ENCODE results near the gene PTX4. TPM values are rescaled to one million over a fixed set of nuclear protein-coding genes. Genes with fewer than 3 reads are reported as not detected.
"Not testable (repeated sequence)": the region's sequence is repeated elsewhere in the genome, so short reads cannot be mapped to it uniquely, and the experiment has no call there.

The PTX4 gene
- total and polyA plus RNA-seq, 3 experiments from 2014 or later: not detected

DNA sequence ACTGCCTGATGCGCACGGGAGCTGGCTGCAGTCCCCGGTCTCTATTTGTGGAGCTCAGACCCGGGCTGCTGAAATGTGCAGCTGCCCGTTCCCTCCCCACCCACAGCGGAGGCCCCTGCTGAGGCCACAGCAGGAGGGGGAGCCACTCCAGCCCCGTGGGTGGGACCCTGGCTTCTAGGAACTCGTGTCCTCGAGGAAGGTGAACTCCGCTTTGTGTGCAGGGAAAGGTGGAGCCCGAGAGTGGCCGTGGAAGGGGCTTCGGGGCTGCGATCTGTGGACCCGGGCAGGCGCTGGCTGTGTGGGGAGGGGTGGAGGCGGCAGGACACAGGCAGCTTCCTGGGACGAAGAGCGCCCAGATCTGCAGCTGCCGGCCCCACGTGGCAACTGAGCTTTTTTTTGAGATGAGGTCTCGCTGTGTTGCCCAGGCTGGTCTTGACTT, 47.3 kb downstream of the PTX4 start:
- POLR2A ChIA-PET: no interaction called here
- Mint-ChIP-seq H3K4me1 (no peaks in the 10 kb centered on the region), H3K27ac (no peak overlapping the region), H3K9me3 (no peaks in the 10 kb centered on the region), H3K4me3 (no peak overlapping the region), H3K27me3 (no peaks in the 10 kb centered on the region), H3K36me3 (peaks cover 0 to 4% (median 0%) of the 10 kb centered on the region in 3 donors)
- H3K27me3 ChIP-seq (ENCODE audit: insufficient read depth, low read length, poor library complexity, severe bottlenecking): no peaks in the 10 kb centered on the region
- H3K4me3 ChIP-seq (ENCODE audit: low read length): no peak overlapping the region
- CTCF ChIA-PET: no interaction called here
- no peak overlapping the region for H3K27ac ChIP-seq (ENCODE audit: low read depth, low read length)
- no peaks in the 10 kb centered on the region for H3K4me1 ChIP-seq (ENCODE audit: insufficient read depth, low read length)
- H3K9me3 ChIP-seq (ENCODE audit: low read length): no peaks in the 10 kb centered on the region
- no peak for DNase-seq
- H3K36me3 ChIP-seq (ENCODE audit: insufficient read depth, low read length): no peaks in the 10 kb centered on the region

GRCh38 chr16:1439699-1440074, 49.1 kb downstream of the PTX4 start:
- POLR2A ChIA-PET: interaction anchor here (0.7 kb wide), 1 partner anchor 13 kb away, joined by 5 read pairs; no protein-coding TSS in a partner anchor
- H3K27me3 ChIP-seq (ENCODE audit: insufficient read depth, low read length, poor library complexity, severe bottlenecking); H3K4me3 ChIP-seq (ENCODE audit: low read length); H3K9me3 ChIP-seq (ENCODE audit: low read length); CTCF ChIA-PET; H3K9me3 Mint-ChIP-seq; H3K36me3 ChIP-seq (ENCODE audit: insufficient read depth, low read length); H3K4me3 Mint-ChIP-seq; H3K36me3 Mint-ChIP-seq; H3K4me1 ChIP-seq (ENCODE audit: insufficient read depth, low read length); H3K4me1 Mint-ChIP-seq; H3K27me3 Mint-ChIP-seq; DNase-seq; H3K27ac ChIP-seq (ENCODE audit: low read depth, low read length): not testable (repeated sequence)
- H3K27ac Mint-ChIP-seq: peak overlapping the region in 1 of 8 donors; percentile 26

DNA sequence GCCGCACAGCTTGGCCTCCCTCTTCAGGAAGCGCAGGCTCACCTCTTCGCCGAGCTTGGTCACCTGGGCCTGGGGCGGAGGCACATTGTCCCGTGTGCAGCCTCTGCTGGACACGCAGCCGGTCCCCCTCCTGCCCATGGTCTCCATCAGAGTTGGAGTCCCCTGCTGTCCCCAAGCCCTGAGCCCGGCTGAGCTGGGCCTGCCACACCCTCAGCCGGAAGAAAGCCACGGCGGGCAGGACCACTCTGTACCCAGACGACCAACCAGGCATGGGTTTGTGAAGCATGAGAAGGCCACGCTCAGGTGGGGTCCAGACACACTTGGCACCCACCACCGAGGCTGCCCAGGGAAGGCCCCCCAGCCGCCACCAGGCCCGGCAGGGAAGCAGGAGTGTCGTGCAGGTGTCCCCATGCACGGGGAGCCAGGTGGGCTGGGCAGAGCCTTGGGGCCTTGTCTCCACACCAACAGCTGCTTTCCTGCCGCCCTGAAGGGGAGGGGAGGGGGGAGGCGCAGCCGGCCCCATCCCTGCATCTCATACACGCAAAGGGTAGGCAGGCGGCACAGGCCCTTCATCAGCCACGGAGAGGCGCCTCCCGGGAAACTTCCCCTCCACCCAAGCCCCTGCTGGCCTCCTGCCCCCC, 49.6 kb downstream of the PTX4 start:
- DNase-seq: no peak
- H3K27me3 Mint-ChIP-seq: no peaks in the 10 kb centered on the region
- H3K27me3 ChIP-seq (ENCODE audit: insufficient read depth, low read length, poor library complexity, severe bottlenecking): no peaks in the 10 kb centered on the region
- ChIA-PET POLR2A (no interaction called here), CTCF (no interaction called here)
- H3K36me3 ChIP-seq (ENCODE audit: insufficient read depth, low read length): no peaks in the 10 kb centered on the region
- H3K27ac ChIP-seq (ENCODE audit: low read depth, low read length): no peak overlapping the region
- no peaks in the 10 kb centered on the region for H3K9me3 ChIP-seq (ENCODE audit: low read length)
- no peak overlapping the region for H3K27ac Mint-ChIP-seq
- H3K4me1 ChIP-seq (ENCODE audit: insufficient read depth, low read length): no peaks in the 10 kb centered on the region
- H3K9me3 Mint-ChIP-seq: no peaks in the 10 kb centered on the region
- no peaks in the 10 kb centered on the region for H3K4me1 Mint-ChIP-seq
- H3K36me3 Mint-ChIP-seq: no peaks in the 10 kb centered on the region
- H3K4me3 ChIP-seq (ENCODE audit: low read length): no peak overlapping the region
- no peak overlapping the region for H3K4me3 Mint-ChIP-seq

GRCh38 chr16:1438229-1439057, 50.3 kb downstream of the PTX4 start:
- Histone ChIP-seq H3K27me3 (ENCODE audit: insufficient read depth, low read length, poor library complexity, severe bottlenecking) (no peaks in the 10 kb centered on the region), H3K9me3 (ENCODE audit: low read length) (no peaks in the 10 kb centered on the region), H3K36me3 (ENCODE audit: insufficient read depth, low read length) (no peaks in the 10 kb centered on the region), H3K27ac (ENCODE audit: low read depth, low read length) (no peak overlapping the region), H3K4me1 (ENCODE audit: insufficient read depth, low read length) (no peaks in the 10 kb centered on the region), H3K4me3 (ENCODE audit: low read length) (no peak overlapping the region)
- H3K27ac Mint-ChIP-seq: no peak overlapping the region
- H3K9me3 Mint-ChIP-seq: no peaks in the 10 kb centered on the region
- H3K27me3 Mint-ChIP-seq: no peaks in the 10 kb centered on the region
- no peak for DNase-seq
- no peaks in the 10 kb centered on the region for H3K36me3 Mint-ChIP-seq
- ChIA-PET POLR2A (interaction anchor here (0.6 kb wide), 1 partner anchor 24 kb away, joined by 3 read pairs; no protein-coding TSS in a partner anchor), CTCF (no interaction called here)
- H3K4me1 Mint-ChIP-seq: no peaks in the 10 kb centered on the region
- no peak overlapping the region for H3K4me3 Mint-ChIP-seq

DNA sequence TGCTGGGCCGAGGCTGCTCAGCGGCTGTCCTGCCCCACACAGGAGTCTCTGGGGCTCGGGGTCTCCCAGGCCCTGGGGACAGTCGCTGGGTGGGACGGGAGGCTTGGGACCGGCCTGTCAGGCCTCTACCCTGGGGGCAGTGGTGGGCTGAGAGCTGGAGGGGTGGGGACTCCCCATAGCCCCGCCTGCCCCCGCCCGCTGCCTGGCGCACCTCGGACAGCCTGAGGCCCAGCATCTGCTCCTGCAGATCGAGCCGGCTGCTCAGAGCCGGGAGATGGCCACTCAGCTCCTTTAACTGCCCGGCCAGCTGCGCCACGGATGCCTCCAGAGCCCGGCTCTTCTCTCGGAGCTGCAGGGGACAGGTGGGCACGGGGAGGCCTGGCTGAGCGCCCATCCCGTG, 51.1 kb downstream of the PTX4 start:
- Mint-ChIP-seq H3K27ac (no peak overlapping the region), H3K4me3 (no peak overlapping the region), H3K27me3 (no peaks in the 10 kb centered on the region), H3K9me3 (no peaks in the 10 kb centered on the region), H3K4me1 (no peaks in the 10 kb centered on the region), H3K36me3 (no peaks in the 10 kb centered on the region)
- no peaks in the 10 kb centered on the region for H3K27me3 ChIP-seq (ENCODE audit: insufficient read depth, low read length, poor library complexity, severe bottlenecking)
- H3K4me3 ChIP-seq (ENCODE audit: low read length): no peak overlapping the region
- ChIA-PET CTCF (no interaction called here), POLR2A (no interaction called here)
- no peak for DNase-seq
- no peaks in the 10 kb centered on the region for H3K4me1 ChIP-seq (ENCODE audit: insufficient read depth, low read length)
- H3K9me3 ChIP-seq (ENCODE audit: low read length): no peaks in the 10 kb centered on the region
- no peaks in the 10 kb centered on the region for H3K36me3 ChIP-seq (ENCODE audit: insufficient read depth, low read length)
- no peak overlapping the region for H3K27ac ChIP-seq (ENCODE audit: low read depth, low read length)

- no peaks in the 10 kb centered on the region for H3K36me3 ChIP-seq (ENCODE audit: insufficient read depth, low read length)
- Mint-ChIP-seq H3K27ac (no peak overlapping the region), H3K36me3 (no peaks in the 10 kb centered on the region), H3K4me3 (no peak overlapping the region), H3K27me3 (no peaks in the 10 kb centered on the region), H3K9me3 (no peaks in the 10 kb centered on the region), H3K4me1 (peaks cover 0 to 5% (median 0%) of the 10 kb centered on the region in 3 donors)
- H3K9me3 ChIP-seq (ENCODE audit: low read length): no peaks in the 10 kb centered on the region
- no peak overlapping the region for H3K27ac ChIP-seq (ENCODE audit: low read depth, low read length)
- H3K4me3 ChIP-seq (ENCODE audit: low read length): no peak overlapping the region
- DNase-seq: no peak
- H3K4me1 ChIP-seq (ENCODE audit: insufficient read depth, low read length): no peaks in the 10 kb centered on the region
- ChIA-PET CTCF (no interaction called here), POLR2A (no interaction called here)
- no peaks in the 10 kb centered on the region for H3K27me3 ChIP-seq (ENCODE audit: insufficient read depth, low read length, poor library complexity, severe bottlenecking)
Measured at GRCh38 chr16:1436731-1437355, 51.9 kb downstream of the PTX4 start.

- POLR2A ChIA-PET: no interaction called here
- Histone ChIP-seq H3K27ac (ENCODE audit: low read depth, low read length) (no peak overlapping the region), H3K36me3 (ENCODE audit: insufficient read depth, low read length) (no peaks in the 10 kb centered on the region), H3K4me3 (ENCODE audit: low read length) (no peak overlapping the region), H3K4me1 (ENCODE audit: insufficient read depth, low read length) (no peaks in the 10 kb centered on the region), H3K27me3 (ENCODE audit: insufficient read depth, low read length, poor library complexity, severe bottlenecking) (no peaks in the 10 kb centered on the region), H3K9me3 (ENCODE audit: low read length) (no peaks in the 10 kb centered on the region)
- Mint-ChIP-seq H3K27ac (peak overlapping the region in 1 of 8 donors; percentile 78), H3K4me1 (peaks cover 0 to 5% (median 0%) of the 10 kb centered on the region in 3 donors), H3K27me3 (no peaks in the 10 kb centered on the region), H3K4me3 (no peak overlapping the region), H3K9me3 (no peaks in the 10 kb centered on the region), H3K36me3 (no peaks in the 10 kb centered on the region)
- CTCF ChIA-PET: interaction anchor here (1.1 kb wide), 1 partner anchor 42 kb away, joined by 3 read pairs; no protein-coding TSS in a partner anchor
- no peak for DNase-seq
Measured at GRCh38 chr16:1435921-1436697, 52.6 kb downstream of the PTX4 start.

All from CD8-positive, alpha-beta memory T cell (primary cell).